ENCODE measurements around the gene ITPKC. TPM values are rescaled to one million over a fixed set of nuclear protein-coding genes. Genes with fewer than 3 reads are reported as not detected.

Gene ITPKC
- polyA plus RNA-seq, 1 donor from 2014 or later = 16.8 TPM

DNA sequence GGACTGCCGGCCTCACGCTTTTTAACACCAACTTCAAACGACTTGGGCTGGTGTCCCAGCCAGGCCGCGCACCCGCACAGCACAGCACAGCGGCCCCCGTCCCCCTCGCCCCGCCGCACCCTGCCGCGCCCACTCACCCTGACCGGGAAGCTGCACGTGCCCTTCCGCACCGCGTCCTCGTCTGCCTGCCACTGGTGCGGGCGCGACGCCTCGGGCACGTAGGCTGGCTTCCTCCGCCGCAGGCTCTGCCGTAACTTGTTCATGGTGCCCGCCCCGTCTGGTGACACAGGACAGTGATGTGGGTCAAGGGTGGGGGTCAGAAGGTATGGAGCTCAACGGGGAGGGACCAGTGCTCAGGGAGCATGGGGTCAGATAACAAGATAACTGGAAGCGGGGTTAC, 32.6 kb upstream of the ITPKC start:
- no peaks in the 10 kb centered on the region for H3K9me2 ChIP-seq (ENCODE audit: insufficient read depth, low read length)
- H3K9ac ChIP-seq (ENCODE audit: low read length) = no peak overlapping the region
- no peaks in the 10 kb centered on the region for H3K9me3 ChIP-seq (ENCODE audit: low read length)
- no peak overlapping the region for H3K4me2 ChIP-seq (ENCODE audit: low read length)
- no peaks in the 10 kb centered on the region for H3F3A ChIP-seq (ENCODE audit: insufficient read depth, low read length, poor library complexity, severe bottlenecking)
- peaks cover 6% of the 10 kb centered on the region for H3K36me3 ChIP-seq (ENCODE audit: insufficient read depth, low read length)
- H4K20me1 ChIP-seq (ENCODE audit: insufficient read depth) = no peaks in the 10 kb centered on the region
- no peak for TF ChIP-seq RAD21 (conservative IDR thresholded peaks at IDR 0.05)
- no peak for TF ChIP-seq EP300 (conservative IDR thresholded peaks at IDR 0.05; ENCODE audit: poor library complexity, severe bottlenecking)
- no peak for TF ChIP-seq POLR2AphosphoS5 (IDR thresholded peaks at IDR 0.05)
- no peak for TF ChIP-seq REST (IDR thresholded peaks at IDR 0.05; ENCODE audit: borderline replicate concordance)
- no peak for TF ChIP-seq MXI1 (conservative IDR thresholded peaks at IDR 0.05; ENCODE audit: poor library complexity, severe bottlenecking)
- TF ChIP-seq EZH2 (IDR thresholded peaks at IDR 0.05; ENCODE audit: borderline replicate concordance, insufficient read depth, low read length, poor library complexity, severe bottlenecking) = no peak
- H3K27ac ChIP-seq (ENCODE audit: low read length) = no peak overlapping the region
- H3K27me3 ChIP-seq (ENCODE audit: insufficient read depth, low read depth, low read length) = no peaks in the 10 kb centered on the region
- peaks cover 17% of the 10 kb centered on the region for H3K79me2 ChIP-seq (replicated peaks; ENCODE audit: insufficient read depth, low read length)
- no peak overlapping the region for H3K4me3 ChIP-seq (ENCODE audit: low read length)
- H2AFZ ChIP-seq (ENCODE audit: low read depth, low read length) = no peak overlapping the region

DNA sequence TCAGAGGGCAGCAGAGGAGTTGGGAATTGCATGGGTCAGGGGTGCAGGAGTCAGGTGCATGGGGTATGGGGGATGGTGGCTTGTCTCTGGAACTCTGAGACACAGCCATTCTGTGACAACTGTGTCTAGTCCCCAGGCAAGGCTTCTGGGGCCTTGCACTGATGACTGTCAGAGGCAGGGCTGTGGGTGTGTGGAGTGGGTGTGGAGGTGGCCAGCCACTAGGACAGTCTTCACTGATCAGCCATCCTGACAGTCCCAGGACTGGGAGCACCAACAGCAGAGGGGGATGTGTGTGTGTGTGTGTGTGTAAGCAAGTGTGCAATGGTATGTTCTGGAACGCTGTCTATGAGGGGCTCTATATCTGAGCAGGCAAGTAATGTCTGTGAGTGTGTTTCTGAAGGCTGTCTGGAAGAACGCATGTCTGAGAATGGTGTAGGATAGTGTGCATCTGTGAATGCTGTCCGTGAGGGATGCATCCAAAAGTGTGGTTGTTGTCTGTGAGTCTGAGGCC, 31.8 kb upstream of the ITPKC start:
- H3K27ac ChIP-seq (ENCODE audit: low read length) = no peak overlapping the region
- H3K36me3 ChIP-seq (ENCODE audit: insufficient read depth, low read length) = peaks cover 6% of the 10 kb centered on the region
- no peak overlapping the region for H3K4me2 ChIP-seq (ENCODE audit: low read length)
- H3K27me3 ChIP-seq (ENCODE audit: insufficient read depth, low read depth, low read length) = no peaks in the 10 kb centered on the region
- H3F3A ChIP-seq (ENCODE audit: insufficient read depth, low read length, poor library complexity, severe bottlenecking) = no peaks in the 10 kb centered on the region
- H3K4me3 ChIP-seq (ENCODE audit: low read length) = no peak overlapping the region
- H3K9me3 ChIP-seq (ENCODE audit: low read length) = no peaks in the 10 kb centered on the region
- no peak overlapping the region for H2AFZ ChIP-seq (ENCODE audit: low read depth, low read length)
- no peak overlapping the region for H3K9ac ChIP-seq (ENCODE audit: low read length)
- no peaks in the 10 kb centered on the region for H4K20me1 ChIP-seq (ENCODE audit: insufficient read depth)
- TF ChIP-seq POLR2AphosphoS5 (IDR thresholded peaks at IDR 0.05) (no peak), EZH2 (IDR thresholded peaks at IDR 0.05; ENCODE audit: borderline replicate concordance, insufficient read depth, low read length, poor library complexity, severe bottlenecking) (no peak), SMC3 (conservative IDR thresholded peaks at IDR 0.05; ENCODE audit: poor library complexity) (no peak), MXI1 (conservative IDR thresholded peaks at IDR 0.05; ENCODE audit: poor library complexity, severe bottlenecking) (no peak), RAD21 (conservative IDR thresholded peaks at IDR 0.05) (no peak), EP300 (conservative IDR thresholded peaks at IDR 0.05; ENCODE audit: poor library complexity, severe bottlenecking) (no peak), REST (IDR thresholded peaks at IDR 0.05; ENCODE audit: borderline replicate concordance) (no peak), TAF1 (IDR thresholded peaks at IDR 0.05; ENCODE audit: low read depth) (no peak)
- TF ChIP-seq, protein P1, sequence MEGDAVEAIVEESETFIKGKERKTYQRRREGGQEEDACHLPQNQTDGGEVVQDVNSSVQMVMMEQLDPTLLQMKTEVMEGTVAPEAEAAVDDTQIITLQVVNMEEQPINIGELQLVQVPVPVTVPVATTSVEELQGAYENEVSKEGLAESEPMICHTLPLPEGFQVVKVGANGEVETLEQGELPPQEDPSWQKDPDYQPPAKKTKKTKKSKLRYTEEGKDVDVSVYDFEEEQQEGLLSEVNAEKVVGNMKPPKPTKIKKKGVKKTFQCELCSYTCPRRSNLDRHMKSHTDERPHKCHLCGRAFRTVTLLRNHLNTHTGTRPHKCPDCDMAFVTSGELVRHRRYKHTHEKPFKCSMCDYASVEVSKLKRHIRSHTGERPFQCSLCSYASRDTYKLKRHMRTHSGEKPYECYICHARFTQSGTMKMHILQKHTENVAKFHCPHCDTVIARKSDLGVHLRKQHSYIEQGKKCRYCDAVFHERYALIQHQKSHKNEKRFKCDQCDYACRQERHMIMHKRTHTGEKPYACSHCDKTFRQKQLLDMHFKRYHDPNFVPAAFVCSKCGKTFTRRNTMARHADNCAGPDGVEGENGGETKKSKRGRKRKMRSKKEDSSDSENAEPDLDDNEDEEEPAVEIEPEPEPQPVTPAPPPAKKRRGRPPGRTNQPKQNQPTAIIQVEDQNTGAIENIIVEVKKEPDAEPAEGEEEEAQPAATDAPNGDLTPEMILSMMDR (IDR thresholded peaks at IDR 0.05; ENCODE audit: poor library complexity, severe bottlenecking) = no peak
- H3K9me2 ChIP-seq (ENCODE audit: insufficient read depth, low read length) = no peaks in the 10 kb centered on the region
- H3K79me2 ChIP-seq (replicated peaks; ENCODE audit: insufficient read depth, low read length) = peaks cover 21% of the 10 kb centered on the region

Measured in neural cell (in vitro differentiated cells).